Body of pancreas (tissue), 4 donors: ENCODE data around the gene ATP10A.

Source experiments
- CTCF ChIP-seq, 7 experiments: fragments of 450-650 bp in 4 of 7; fragments of 200-600 bp in 3 of 7; sonication (generic) in 3 of 7; IDR thresholded peaks; one replicate each; pipeline ENCODE4 v1.5.1; 2016 to 2019; ENCODE audit warnings: antibody characterized with exemption in 7 of 7
- POLR2A ChIP-seq, 3 donors: fragments of 450-650 bp; IDR thresholded peaks; one replicate each; pipeline ENCODE4 v1.6.1; 2016; ENCODE audit warnings: antibody characterized with exemption in 3 of 3, mild to moderate bottlenecking in 2 of 3

GRCh38 chr15:25655207-25655948 is 207.7 kb downstream of the ATP10A start:
- TF ChIP-seq CTCF (IDR thresholded peaks at IDR 0.05) (no peak), POLR2A (IDR thresholded peaks at IDR 0.05) (no peak)
